ENCODE results near the gene TRNT1.

GRCh38 chr3:3107181-3107580, 19.6 kb upstream of the TRNT1 start:
- TF ChIP-seq POLR2AphosphoS5 (IDR thresholded peaks at IDR 0.05), result no peak
- TF ChIP-seq CTCF (IDR thresholded peaks at IDR 0.05 in 8 of 11, conservative IDR thresholded peaks at IDR 0.05 in 3 of 11), result no peak
